Retinal pigment epithelial cell (primary cell): Measurements from ENCODE around the gene BCL3.

ENCODE experiments used
- DNase-seq: peaks from one replicate; pipeline ENCODE4 v3.0.0-alpha.2; 2010; ENCODE audit warnings: low read depth
- H3K4me3 ChIP-seq: 2 replicates; pipeline ENCODE4 v1.5.1; 2011; ENCODE audit warnings: mild to moderate bottlenecking, low read length, control low read depth, moderate library complexity
- CTCF ChIP-seq: conservative IDR thresholded peaks from 2 replicates; pipeline ENCODE4 v1.5.1; 2011; ENCODE audit warnings: low read depth, low read length, control low read depth, inconsistent platforms

BCL3 gene

GRCh38 chr19:44758596-44758995, 10.1 kb downstream of the BCL3 start:
- peak overlapping the region; percentile 47 for H3K4me3 ChIP-seq
- DNase-seq = no peak
- no peak for TF ChIP-seq CTCF

GRCh38 chr19:44759083-44759804, 10.7 kb downstream of the BCL3 start:
- no peak for DNase-seq
- H3K4me3 ChIP-seq = no peak overlapping the region
- no peak for TF ChIP-seq CTCF

GRCh38 chr19:44762038-44762437, 13.5 kb downstream of the BCL3 start:
- H3K4me3 ChIP-seq = no peak overlapping the region
- no peak for DNase-seq
- no peak for TF ChIP-seq CTCF

GRCh38 chr19:44765033-44765948, 16.8 kb downstream of the BCL3 start:
- H3K4me3 ChIP-seq = no peak overlapping the region
- DNase-seq = no peak
- TF ChIP-seq CTCF = no peak

GRCh38 chr19:44765949-44766335, 17.4 kb downstream of the BCL3 start:
- no peak overlapping the region for H3K4me3 ChIP-seq
- TF ChIP-seq CTCF = no peak
- no peak for DNase-seq

- no peak for DNase-seq
- no peak overlapping the region for H3K4me3 ChIP-seq
- TF ChIP-seq CTCF = no peak
These were observed 19.0 kb downstream of the BCL3 start for GRCh38 chr19:44767295-44768180.
